Liver (tissue), 9 donors: ENCODE data around the gene BDKRB1. TPM values are rescaled to one million over a fixed set of nuclear protein-coding genes. Genes with fewer than 3 reads are reported as not detected.

Experiments
- DNase-seq: peaks from one replicate; pipeline ENCODE4 v3.0.0-alpha.2; 2017; ENCODE audit warnings: low spot score
- H3K27ac ChIP-seq, 2 donors: one replicate each; pipeline ENCODE4 v1.7.0; 2013; ENCODE audit warnings: inconsistent platforms in 2 of 2, low read length in 2 of 2, control low read depth in 1 of 2, low read depth in 1 of 2, mild to moderate bottlenecking in 1 of 2
- H3K27me3 ChIP-seq, 4 donors: one replicate each; pipeline versions ENCODE4 v1.6.1 to v1.7.0; 2013; ENCODE audit warnings: low read length in 3 of 4, inconsistent platforms in 1 of 4, mild to moderate bottlenecking in 1 of 4, moderate library complexity in 1 of 4; ENCODE audit not compliant: control insufficient read depth in 4 of 4, insufficient read depth in 4 of 4
- H3K36me3 ChIP-seq, 4 donors: one replicate each; pipeline versions ENCODE4 v1.6.1 to v1.7.0; 2013; ENCODE audit warnings: low read length in 3 of 4, mild to moderate bottlenecking in 3 of 4, low read depth in 1 of 4, moderate library complexity in 1 of 4; ENCODE audit not compliant: control insufficient read depth in 4 of 4, insufficient read depth in 3 of 4
- H3K4me1 ChIP-seq, 4 donors: one replicate each; pipeline versions ENCODE4 v1.6.1 to v1.7.0; 2013; ENCODE audit warnings: low read length in 3 of 4, mild to moderate bottlenecking in 3 of 4, moderate library complexity in 1 of 4; ENCODE audit not compliant: control insufficient read depth in 4 of 4, insufficient read depth in 4 of 4
- H3K4me3 ChIP-seq, 3 donors: one replicate each; pipeline versions ENCODE4 v1.6.1 to v1.7.0; 2013; ENCODE audit warnings: low read length in 3 of 3, control low read depth in 1 of 3, low read depth in 1 of 3, mild to moderate bottlenecking in 1 of 3
- H3K9ac ChIP-seq, 2 donors: one replicate each; pipeline ENCODE4 v1.7.0; 2013; ENCODE audit warnings: low read length in 2 of 2, mild to moderate bottlenecking in 2 of 2, moderate library complexity in 2 of 2, control low read depth in 1 of 2, low read depth in 1 of 2
- H3K9me3 ChIP-seq, 4 donors: one replicate each; pipeline versions ENCODE4 v1.6.1 to v1.7.0; 2013; ENCODE audit warnings: low read length in 3 of 4; ENCODE audit not compliant: control insufficient read depth in 4 of 4
- CTCF ChIP-seq: fragments of 150-350 bp; IDR thresholded peaks from 2 replicates; pipeline ENCODE4 v1.5.1; 2017; ENCODE audit warnings: improper control_type of control experiment, low read depth, low read length; ENCODE audit not compliant: missing input control
- EGR1 ChIP-seq, 2 donors: IDR thresholded peaks; 2 replicates each; pipeline ENCODE4 v1.6.1; 2016 to 2018; ENCODE audit warnings: antibody characterized with exemption in 2 of 2, low read depth in 2 of 2
- FOXA1 ChIP-seq: IDR thresholded peaks from 2 replicates; pipeline ENCODE4 v1.6.1; 2016; ENCODE audit warnings: antibody characterized with exemption
- FOXA2 ChIP-seq: IDR thresholded peaks from 2 replicates; pipeline ENCODE4 v1.6.1; 2016; ENCODE audit warnings: antibody characterized with exemption
- GABPA ChIP-seq, 2 donors: IDR thresholded peaks in 1 of 2; conservative IDR thresholded peaks in 1 of 2; 2 replicates each; pipeline ENCODE4 v1.6.1; 2016; ENCODE audit warnings: antibody characterized with exemption in 2 of 2, mild to moderate bottlenecking in 1 of 2, moderate library complexity in 1 of 2
- HNF4A ChIP-seq, 2 donors: conservative IDR thresholded peaks; 2 replicates each; pipeline ENCODE4 v1.6.1; 2016; ENCODE audit warnings: antibody characterized with exemption in 2 of 2, mild to moderate bottlenecking in 2 of 2
- HNF4G ChIP-seq: IDR thresholded peaks from 2 replicates; pipeline ENCODE4 v1.6.1; 2016; ENCODE audit warnings: antibody characterized with exemption
- JUND ChIP-seq, 2 donors: IDR thresholded peaks; 2 replicates each; pipeline ENCODE4 v1.6.1; 2016; ENCODE audit warnings: antibody characterized with exemption in 2 of 2
- MAX ChIP-seq: IDR thresholded peaks from 2 replicates; pipeline ENCODE4 v1.6.1; 2016; ENCODE audit warnings: antibody characterized with exemption
- NR2F2 ChIP-seq: IDR thresholded peaks from 2 replicates; pipeline ENCODE4 v1.6.1; 2016; ENCODE audit warnings: antibody characterized with exemption
- RAD21 ChIP-seq, 2 donors: IDR thresholded peaks; 2 replicates each; pipeline ENCODE4 v1.6.1; 2016; ENCODE audit warnings: antibody characterized with exemption in 2 of 2, mild to moderate bottlenecking in 2 of 2
- RXRA ChIP-seq, 2 donors: IDR thresholded peaks; 2 replicates each; pipeline ENCODE4 v1.6.1; 2017 to 2018; ENCODE audit warnings: antibody characterized with exemption in 2 of 2, mild to moderate bottlenecking in 1 of 2
- SP1 ChIP-seq: IDR thresholded peaks from 2 replicates; pipeline ENCODE4 v1.6.1; 2018; ENCODE audit warnings: antibody characterized with exemption, mild to moderate bottlenecking
- TAF1 ChIP-seq: conservative IDR thresholded peaks from 2 replicates; pipeline ENCODE4 v1.6.1; 2016; ENCODE audit warnings: antibody characterized with exemption, mild to moderate bottlenecking
- YY1 ChIP-seq: IDR thresholded peaks from 2 replicates; pipeline ENCODE4 v1.6.1; 2016; ENCODE audit warnings: antibody characterized with exemption, mild to moderate bottlenecking
- WGBS: extraction: QIAGEN DNeasy Blood & Tissue Kit; methylation state at CpG from one replicate; pipeline ENCODE4 v1.1.7; 2013; 5-methylcytosine and 5-hydroxymethylcytosine counted together
- polyA plus RNA-seq, 2 donors: library from polyadenylated mRNA; stranded (reverse) in 1 of 2; unstranded in 1 of 2; fragments of 200-250 nt in 1 of 2; fragments of >200 nt in 1 of 2; fragmentation: Nextera tagmentation in 1 of 2; extraction: Ambion mirVana in 1 of 2; gene quantifications; one replicate each; pipeline versions ENCODE4 v1.2.1 to v1.2.3, GENCODE V29; 2013 to 2015
- total RNA-seq, 2 donors: library from RNA; depleted of rRNA; stranded (reverse); fragments of >200 nt; gene quantifications; one replicate each; pipeline ENCODE4 v1.2.3, GENCODE V29; 2014
- TF ChIP-seq, protein P1 (sequence below): IDR thresholded peaks from 2 replicates; pipeline ENCODE4 v1.6.1; 2016; ENCODE audit warnings: antibody characterized with exemption
- TF ChIP-seq, protein P2 (sequence below): IDR thresholded peaks from 2 replicates; pipeline ENCODE4 v1.6.1; 2016; ENCODE audit warnings: antibody characterized with exemption
- donor health status: healthy.
- donor health status: healthy.
- donor health status: healthy.
- donor health status: healthy.
- donor health status: healthy.

Gene BDKRB1
- total and polyA plus RNA-seq, 4 donors = not detected

DNA sequence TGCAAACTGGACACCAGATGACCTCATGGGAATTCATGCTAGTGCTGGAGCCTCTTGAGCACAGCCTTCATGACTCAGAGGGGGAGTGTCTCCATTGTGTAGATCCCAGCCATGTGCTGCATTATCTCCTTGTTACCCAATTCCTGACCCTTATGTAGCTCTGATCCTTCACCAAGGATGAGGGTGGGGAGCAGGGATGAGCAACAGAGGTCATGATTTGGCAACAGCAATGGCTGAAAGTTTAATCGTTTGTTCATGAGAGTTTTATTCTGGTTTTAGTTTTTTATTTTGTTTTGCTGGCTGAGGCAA is 9.5 kb upstream of the BDKRB1 start:
- Histone ChIP-seq H3K4me3 (no peak overlapping the region), H3K9ac (no peak overlapping the region), H3K27me3 (no peaks in the 10 kb centered on the region), H3K9me3 (no peaks in the 10 kb centered on the region), H3K4me1 (no peaks in the 10 kb centered on the region), H3K27ac (no peak overlapping the region), H3K36me3 (no peaks in the 10 kb centered on the region)
- TF ChIP-seq MAX (no peak), NR2F2 (no peak), FOXA1 (no peak), SP1 (no peak), TAF1 (no peak), HNF4G (no peak), CTCF (no peak), RAD21 (IDR thresholded peaks at IDR 0.05) (no peak), YY1 (no peak), GABPA (IDR thresholded peaks at IDR 0.05 in 1 of 2, conservative IDR thresholded peaks at IDR 0.05 in 1 of 2) (no peak), JUND (IDR thresholded peaks at IDR 0.05) (no peak)
- 78% methylated on average over 1 of the region's 1 CpG for WGBS
- DNase-seq = no peak

DNA sequence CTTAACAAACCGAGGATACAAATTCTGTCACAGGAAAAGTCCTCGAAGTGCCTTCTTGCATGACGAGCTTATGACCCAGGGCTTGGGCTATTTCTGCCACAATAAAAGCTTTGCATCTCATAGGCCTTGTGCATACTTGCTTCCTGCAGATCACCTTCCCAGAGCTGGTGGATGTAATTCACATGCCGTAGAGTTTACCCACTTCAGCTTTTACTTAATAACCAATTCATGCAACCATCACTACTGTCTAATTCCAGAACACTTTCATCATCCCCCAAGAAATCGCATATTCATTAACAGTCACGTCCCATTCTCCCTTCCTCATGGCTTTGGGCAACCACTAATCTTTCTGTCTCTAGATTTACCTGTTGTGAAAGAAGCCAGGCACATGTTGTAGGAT is 9.0 kb upstream of the BDKRB1 start:
- DNase-seq = no peak
- TF ChIP-seq RXRA (IDR thresholded peaks at IDR 0.05) = no peak
- TF ChIP-seq, protein P1, sequence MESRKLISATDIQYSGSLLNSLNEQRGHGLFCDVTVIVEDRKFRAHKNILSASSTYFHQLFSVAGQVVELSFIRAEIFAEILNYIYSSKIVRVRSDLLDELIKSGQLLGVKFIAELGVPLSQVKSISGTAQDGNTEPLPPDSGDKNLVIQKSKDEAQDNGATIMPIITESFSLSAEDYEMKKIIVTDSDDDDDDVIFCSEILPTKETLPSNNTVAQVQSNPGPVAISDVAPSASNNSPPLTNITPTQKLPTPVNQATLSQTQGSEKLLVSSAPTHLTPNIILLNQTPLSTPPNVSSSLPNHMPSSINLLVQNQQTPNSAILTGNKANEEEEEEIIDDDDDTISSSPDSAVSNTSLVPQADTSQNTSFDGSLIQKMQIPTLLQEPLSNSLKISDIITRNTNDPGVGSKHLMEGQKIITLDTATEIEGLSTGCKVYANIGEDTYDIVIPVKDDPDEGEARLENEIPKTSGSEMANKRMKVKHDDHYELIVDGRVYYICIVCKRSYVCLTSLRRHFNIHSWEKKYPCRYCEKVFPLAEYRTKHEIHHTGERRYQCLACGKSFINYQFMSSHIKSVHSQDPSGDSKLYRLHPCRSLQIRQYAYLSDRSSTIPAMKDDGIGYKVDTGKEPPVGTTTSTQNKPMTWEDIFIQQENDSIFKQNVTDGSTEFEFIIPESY = no peak
- TF ChIP-seq JUND (IDR thresholded peaks at IDR 0.05) = no peak
- TF ChIP-seq HNF4A (conservative IDR thresholded peaks at IDR 0.05) = no peak
- no peak for TF ChIP-seq NR2F2
- TF ChIP-seq FOXA1 = no peak
- TF ChIP-seq, protein P2, sequence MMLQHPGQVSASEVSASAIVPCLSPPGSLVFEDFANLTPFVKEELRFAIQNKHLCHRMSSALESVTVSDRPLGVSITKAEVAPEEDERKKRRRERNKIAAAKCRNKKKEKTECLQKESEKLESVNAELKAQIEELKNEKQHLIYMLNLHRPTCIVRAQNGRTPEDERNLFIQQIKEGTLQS = no peak
- TF ChIP-seq HNF4G = no peak
- TF ChIP-seq RAD21 (IDR thresholded peaks at IDR 0.05) = no peak
- no peak for TF ChIP-seq CTCF
- no peak for TF ChIP-seq YY1
- no peak for TF ChIP-seq FOXA2
- TF ChIP-seq EGR1 (IDR thresholded peaks at IDR 0.05; ENCODE audit: low read depth in 2 of 2) = no peak
- no peak for TF ChIP-seq SP1
- no peak for TF ChIP-seq TAF1
- WGBS = 88% methylated on average over 6 of the region's 6 CpGs
- Histone ChIP-seq H3K36me3 (no peaks in the 10 kb centered on the region), H3K9ac (no peak overlapping the region), H3K27me3 (no peaks in the 10 kb centered on the region), H3K4me1 (no peaks in the 10 kb centered on the region), H3K4me3 (no peak overlapping the region), H3K9me3 (no peaks in the 10 kb centered on the region), H3K27ac (no peak overlapping the region)
